Prostate gland (tissue), 2 donors: Measurements from ENCODE around the gene RNH1.

Source experiments
- CTCF ChIP-seq, 4 experiments: fragments of 200-600 bp in 2 of 4; fragments of 450-650 bp in 2 of 4; sonication (generic) in 2 of 4; IDR thresholded peaks; 1 replicate in 3 of 4; 2 replicates in 1 of 4; pipeline ENCODE4 v1.5.1; 2016 to 2019; ENCODE audit warnings: antibody characterized with exemption in 4 of 4, mild to moderate bottlenecking in 2 of 4, moderate library complexity in 2 of 4
- POLR2A ChIP-seq: fragments of 450-650 bp; IDR thresholded peaks from one replicate; pipeline ENCODE4 v1.6.1; 2016; ENCODE audit warnings: antibody characterized with exemption, mild to moderate bottlenecking

GRCh38 chr11:537622-538430 is 30.8 kb upstream of the RNH1 start:
- TF ChIP-seq CTCF (IDR thresholded peaks at IDR 0.05) = no peak
- no peak for TF ChIP-seq POLR2A
